ENCODE data around the gene TMPRSS13.
A peak's percentile ranks its signal among the peaks of the same experiment; 100 is the strongest.
"Not testable (repeated sequence)": the region's sequence is repeated elsewhere in the genome, so short reads cannot be mapped to it uniquely, and the experiment has no call there.

TMPRSS13 gene

DNA sequence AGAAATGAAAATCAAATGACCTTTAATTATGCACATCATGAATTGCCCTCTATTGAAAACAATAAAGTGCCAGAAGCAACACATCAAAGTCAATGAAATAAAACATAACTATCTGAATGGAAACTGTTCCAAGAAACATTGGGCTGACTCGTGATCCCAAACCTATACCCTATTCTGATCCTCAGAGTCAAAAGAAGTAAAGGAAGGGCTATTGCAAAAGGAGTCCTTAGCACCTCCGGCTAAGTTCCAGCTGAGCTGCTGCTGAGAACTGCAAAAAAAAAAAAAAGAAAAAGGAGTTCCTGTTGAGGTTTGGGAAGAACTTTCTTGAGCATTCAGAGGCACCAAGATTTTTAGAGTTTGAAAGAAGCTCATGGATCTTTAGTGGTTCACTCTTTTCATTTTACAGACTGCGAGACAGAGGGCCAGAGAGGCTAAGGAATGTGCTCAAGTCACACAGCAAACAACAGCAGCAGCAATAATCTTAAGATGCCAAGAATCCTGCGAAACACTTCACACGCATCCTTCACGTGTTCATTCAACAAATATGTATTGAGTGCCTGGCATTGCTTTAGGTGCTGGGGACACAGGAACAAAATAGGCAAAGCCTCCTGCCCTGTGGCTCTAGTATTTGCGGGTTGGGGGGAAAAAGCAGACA, 841 bp upstream of the TMPRSS13 start:
- peak; percentile 22 for DNase-seq (ENCODE audit: low read depth)
- TF ChIP-seq, protein P1, sequence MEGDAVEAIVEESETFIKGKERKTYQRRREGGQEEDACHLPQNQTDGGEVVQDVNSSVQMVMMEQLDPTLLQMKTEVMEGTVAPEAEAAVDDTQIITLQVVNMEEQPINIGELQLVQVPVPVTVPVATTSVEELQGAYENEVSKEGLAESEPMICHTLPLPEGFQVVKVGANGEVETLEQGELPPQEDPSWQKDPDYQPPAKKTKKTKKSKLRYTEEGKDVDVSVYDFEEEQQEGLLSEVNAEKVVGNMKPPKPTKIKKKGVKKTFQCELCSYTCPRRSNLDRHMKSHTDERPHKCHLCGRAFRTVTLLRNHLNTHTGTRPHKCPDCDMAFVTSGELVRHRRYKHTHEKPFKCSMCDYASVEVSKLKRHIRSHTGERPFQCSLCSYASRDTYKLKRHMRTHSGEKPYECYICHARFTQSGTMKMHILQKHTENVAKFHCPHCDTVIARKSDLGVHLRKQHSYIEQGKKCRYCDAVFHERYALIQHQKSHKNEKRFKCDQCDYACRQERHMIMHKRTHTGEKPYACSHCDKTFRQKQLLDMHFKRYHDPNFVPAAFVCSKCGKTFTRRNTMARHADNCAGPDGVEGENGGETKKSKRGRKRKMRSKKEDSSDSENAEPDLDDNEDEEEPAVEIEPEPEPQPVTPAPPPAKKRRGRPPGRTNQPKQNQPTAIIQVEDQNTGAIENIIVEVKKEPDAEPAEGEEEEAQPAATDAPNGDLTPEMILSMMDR (IDR thresholded peaks at IDR 0.05; ENCODE audit: insufficient read depth, low read depth, low read length, missing control alignments): no peak
- no peak overlapping the region for H3K4me3 ChIP-seq (ENCODE audit: low read length)

DNA sequence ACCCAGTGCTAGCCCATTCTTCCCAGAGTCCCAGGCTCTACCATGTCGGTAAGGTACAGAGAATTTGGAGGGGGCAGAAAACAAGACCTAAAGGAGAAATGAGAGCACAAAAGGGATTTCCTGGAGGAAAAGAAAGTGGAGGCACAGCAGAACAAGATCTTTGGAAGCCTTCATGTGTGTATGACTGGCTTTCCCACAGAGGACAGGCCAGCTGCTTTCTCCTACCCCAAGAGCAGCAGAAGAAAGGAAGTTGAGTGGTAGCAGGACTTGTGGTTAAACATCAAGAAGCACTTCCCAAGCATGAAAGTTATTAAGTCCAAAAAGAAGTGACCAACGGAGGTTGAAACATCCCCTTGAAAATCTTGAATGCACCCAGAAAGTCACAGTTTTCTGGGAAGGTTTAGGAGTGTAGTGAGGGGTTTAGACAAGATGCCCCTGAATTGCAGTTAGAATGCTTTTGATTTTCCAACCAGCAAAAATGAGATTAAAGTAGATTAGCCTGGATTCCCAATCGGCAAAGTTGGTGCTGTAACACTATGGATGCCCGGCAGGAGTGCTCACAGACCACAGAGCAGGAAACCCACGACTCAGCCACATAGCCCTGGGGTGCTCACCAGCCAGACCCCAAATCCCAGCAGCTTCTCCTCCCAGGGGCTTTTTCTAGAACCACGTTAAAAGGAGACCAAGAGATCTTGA, 608 bp downstream of the TMPRSS13 start:
- DNase-seq (ENCODE audit: low read depth): peak; percentile 26
- H3K4me3 ChIP-seq (ENCODE audit: low read length): peak overlapping the region; percentile 54
- TF ChIP-seq, protein P1 (IDR thresholded peaks at IDR 0.05; ENCODE audit: insufficient read depth, low read depth, low read length, missing control alignments): peak; percentile 37

DNA sequence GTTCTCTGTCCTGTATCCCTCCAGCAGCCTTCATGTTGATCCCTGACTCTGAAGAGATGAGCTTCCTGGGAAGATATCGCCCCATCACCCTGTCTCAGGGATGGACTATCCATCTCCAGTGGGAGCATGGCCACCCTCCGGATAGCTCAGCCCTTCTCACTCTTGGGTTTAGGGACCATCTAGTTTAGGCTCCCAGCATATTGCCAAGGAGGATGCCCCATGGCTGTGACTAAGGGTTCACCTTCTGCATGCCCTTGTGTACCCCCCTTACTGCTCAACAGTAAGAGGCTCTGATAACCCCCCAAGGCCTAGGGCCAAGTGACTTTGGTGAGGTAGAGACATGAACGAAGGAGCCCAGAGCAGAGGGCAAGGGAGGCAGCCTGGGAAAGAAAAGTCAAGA, 1.3 kb downstream of the TMPRSS13 start:
- H3K4me3 ChIP-seq (ENCODE audit: low read length): no peak overlapping the region
- TF ChIP-seq, protein P1 (IDR thresholded peaks at IDR 0.05; ENCODE audit: insufficient read depth, low read depth, low read length, missing control alignments): no peak
- no peak for DNase-seq (ENCODE audit: low read depth)

DNA sequence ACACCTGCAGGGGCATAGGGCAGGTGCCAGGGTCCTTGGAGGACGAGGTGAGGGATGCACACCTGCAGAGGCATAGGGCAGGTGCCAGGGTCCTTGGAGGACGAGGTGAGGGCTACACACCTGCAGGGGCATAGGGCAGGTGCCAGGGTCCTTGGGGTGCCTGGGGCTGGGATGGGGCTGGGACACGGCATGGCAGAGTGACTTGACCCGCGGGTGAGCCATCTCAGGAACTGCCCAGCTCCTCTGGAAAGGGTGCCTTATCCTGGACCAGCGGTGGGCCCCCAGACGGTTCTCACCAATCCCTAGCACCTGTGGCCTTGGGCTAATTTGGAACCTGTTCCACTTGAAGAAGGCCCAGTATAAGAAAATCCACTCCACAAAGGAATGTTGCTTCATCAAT, 3.0 kb downstream of the TMPRSS13 start:
- DNase-seq (ENCODE audit: low read depth); H3K4me3 ChIP-seq (ENCODE audit: low read length): not testable (repeated sequence)

DNA sequence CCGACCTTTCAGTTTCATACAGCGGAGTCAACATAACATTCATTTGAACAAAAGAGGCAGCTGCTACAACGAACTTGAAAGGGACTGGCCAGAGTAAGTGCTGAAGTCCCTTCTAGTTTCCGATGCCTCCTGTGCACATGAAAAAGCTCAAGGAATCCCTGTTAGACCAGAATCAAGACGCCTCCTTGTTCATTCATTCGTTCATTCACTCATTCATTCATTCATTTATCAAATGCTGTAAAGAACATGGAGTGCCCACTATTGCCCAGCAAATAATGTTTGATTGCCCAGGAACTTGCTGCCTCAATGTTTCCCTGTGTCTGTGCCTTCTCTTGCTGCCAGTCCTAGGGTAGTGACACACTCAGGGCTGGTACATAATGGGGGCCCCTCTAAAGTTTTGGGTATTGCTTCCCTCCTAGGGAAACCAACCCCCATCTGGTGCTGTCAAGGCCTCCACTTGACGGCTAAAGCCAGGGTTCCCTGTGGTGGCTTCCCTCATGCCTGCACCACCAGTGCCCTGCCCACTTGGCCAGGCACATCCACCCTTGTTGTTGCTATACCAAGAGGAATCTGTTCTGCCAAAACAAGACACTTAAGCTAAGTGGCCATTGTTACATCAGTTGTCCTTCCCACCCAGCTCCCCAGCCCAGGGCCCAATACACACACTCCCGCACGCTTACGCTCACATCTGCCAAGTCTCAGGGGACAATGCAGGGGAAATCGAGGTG, 3.8 kb downstream of the TMPRSS13 start:
- no peak for DNase-seq (ENCODE audit: low read depth)
- TF ChIP-seq, protein P1 (IDR thresholded peaks at IDR 0.05; ENCODE audit: insufficient read depth, low read depth, low read length, missing control alignments): no peak
- no peak overlapping the region for H3K4me3 ChIP-seq (ENCODE audit: low read length)

DNA sequence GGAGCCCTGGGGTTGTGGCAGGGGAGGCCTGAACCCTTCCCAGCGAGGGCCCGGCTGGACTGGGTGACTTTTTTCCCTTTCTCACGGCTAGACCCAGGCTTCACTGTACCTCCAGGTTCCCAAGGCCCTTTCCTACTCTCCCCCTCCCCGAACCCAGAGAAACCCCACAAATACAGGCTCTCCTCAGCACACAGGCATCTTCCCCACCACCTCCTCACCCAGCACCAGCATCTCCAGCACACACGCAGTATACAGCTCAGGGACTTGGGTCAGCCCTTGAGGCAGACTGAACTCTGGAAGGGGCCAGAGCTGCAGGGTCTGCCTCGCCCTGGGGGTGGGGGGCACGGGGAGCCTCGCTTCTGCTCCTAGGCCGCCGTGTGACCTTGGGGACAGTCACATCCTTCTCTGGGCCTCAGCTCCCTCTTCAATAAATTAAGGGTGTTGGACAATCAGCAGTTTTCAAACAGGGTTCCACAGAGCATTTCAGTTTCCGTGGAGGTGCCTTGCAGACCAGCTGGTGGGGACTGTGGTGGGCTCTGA, 4.5 kb downstream of the TMPRSS13 start:
- TF ChIP-seq, protein P1 (IDR thresholded peaks at IDR 0.05; ENCODE audit: insufficient read depth, low read depth, low read length, missing control alignments): no peak
- DNase-seq (ENCODE audit: low read depth): no peak
- no peak overlapping the region for H3K4me3 ChIP-seq (ENCODE audit: low read length)

DNA sequence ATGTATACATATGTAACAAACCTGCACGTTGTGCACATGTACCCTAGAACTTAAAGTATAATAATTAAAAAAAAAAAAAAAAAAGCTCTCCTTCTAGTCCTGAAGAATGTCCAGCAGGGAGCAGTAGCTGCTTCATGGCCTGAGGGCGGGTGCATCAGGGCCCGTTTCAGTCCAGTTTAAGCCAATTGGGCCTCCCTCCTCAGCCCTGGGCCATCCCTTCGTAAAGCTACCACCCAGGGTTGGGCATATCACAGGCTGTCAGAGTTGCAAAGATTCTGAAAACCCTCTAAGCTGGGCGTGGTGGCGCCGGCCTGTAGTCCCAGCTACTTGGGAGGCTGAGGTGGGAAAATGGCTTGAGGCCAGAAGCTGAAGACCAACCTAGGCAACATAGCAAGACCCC, 5.4 kb downstream of the TMPRSS13 start:
- H3K4me3 ChIP-seq (ENCODE audit: low read length): no peak overlapping the region
- no peak for DNase-seq (ENCODE audit: low read depth)
- TF ChIP-seq, protein P1 (IDR thresholded peaks at IDR 0.05; ENCODE audit: insufficient read depth, low read depth, low read length, missing control alignments): no peak

Measured in epithelial cell of esophagus (primary cell).